HepG2 (cell line): ENCODE measurements around the gene ESYT3. TPM values are rescaled to one million over a fixed set of nuclear protein-coding genes. Genes with fewer than 3 reads are reported as not detected.

Source experiments
- ATAC-seq: fragments of 200-7000 bp; cut with Tn5 transposase; 3 replicates; pipeline ENCODE4 v1.9.1; 2020; ENCODE audit warnings: mild to moderate bottlenecking, moderate library complexity
- BruUV-seq: library from RNA; stranded (reverse); fragments of 400-500 nt; replicated peaks from 2 replicates; lab custom pipeline; 2021; lab: Mats Ljungman, UMichigan
- CTCF ChIA-PET: fragments of 300-600 bp; formaldehyde crosslinking; extraction: SDS; loops from one replicate; lab custom pipeline; 2021; ENCODE audit warnings: low total read pairs, inconsistent platforms, low intra/inter-chr PET ratio; lab: Yijun Ruan, JAX
- POLR2A ChIA-PET: fragments of 350-600 bp; sonication (Branson Sonifier 250); formaldehyde crosslinking; loops from one replicate; lab custom pipeline; 2020; ENCODE audit warnings: antibody characterized with exemption, inconsistent platforms; lab: Yijun Ruan, JAX
- DNase-seq: peaks from one replicate; pipeline ENCODE4 v3.0.0-alpha.2; 2015; ENCODE audit warnings: low spot score
- FAIRE-seq: peaks from 3 replicates; lab custom pipeline; 2011; peaks lifted over from hg19 to GRCh38; lab: Jason Lieb, UNC
- H2AFZ ChIP-seq: one replicate; pipeline ENCODE4 v1.6.1; 2011; ENCODE audit warnings: low read length, inconsistent platforms
- H3K27ac ChIP-seq: fragments of 300-600 bp; 3 replicates; pipeline ENCODE4 v1.8.0; 2011; ENCODE audit warnings: mixed run types, mild to moderate bottlenecking, mixed read lengths, low read length, inconsistent platforms; ENCODE audit not compliant: insufficient read depth; ENCODE audit errors: extremely low read length
- H3K27me3 ChIP-seq, 2 experiments: fragments of 200-600 bp in 1 of 2; 2 replicates in 1 of 2; 3 replicates in 1 of 2; pipeline versions ENCODE4 v1.6.0 to v1.8.0; 2011; ENCODE audit warnings: low read length in 2 of 2, mild to moderate bottlenecking in 2 of 2, moderate library complexity in 2 of 2, inconsistent platforms in 1 of 2; ENCODE audit not compliant: insufficient read depth in 2 of 2, control insufficient read depth in 1 of 2
- H3K36me3 ChIP-seq, 2 experiments: fragments of 200-600 bp in 1 of 2; replicated peaks in 1 of 2; 2 replicates in 1 of 2; 3 replicates in 1 of 2; pipeline versions ENCODE4 v1.5.1 to v1.8.0; 2011; ENCODE audit warnings: low read length in 2 of 2, inconsistent platforms in 1 of 2; ENCODE audit not compliant: insufficient read depth in 2 of 2, control insufficient read depth in 1 of 2
- H3K4me1 ChIP-seq: 2 replicates; pipeline ENCODE4 v1.5.1; 2012; ENCODE audit warnings: low read length, inconsistent platforms; ENCODE audit not compliant: insufficient read depth
- H3K4me2 ChIP-seq: 2 replicates; pipeline ENCODE4 v1.6.0; 2011; ENCODE audit warnings: low read depth, low read length, inconsistent platforms
- H3K4me3 ChIP-seq, 3 experiments: fragments of 200-600 bp in 1 of 3; sonication (generic), shearing (Covaris generic) in 1 of 3; replicated peaks in 1 of 3; 2 replicates each; pipeline ENCODE4 v1.5.1; 2011 to 2016; ENCODE audit warnings: low read length in 3 of 3, inconsistent platforms in 2 of 3, low read depth in 2 of 3, mild to moderate bottlenecking in 2 of 3, control low read depth in 1 of 3, mixed read lengths in 1 of 3; ENCODE audit not compliant: insufficient read depth in 1 of 3
- H3K79me2 ChIP-seq: one replicate; pipeline ENCODE4 v1.6.1; 2011; ENCODE audit warnings: low read length, inconsistent platforms; ENCODE audit not compliant: insufficient read depth
- H3K9ac ChIP-seq: 2 replicates; pipeline ENCODE4 v1.6.0; 2011; ENCODE audit warnings: mild to moderate bottlenecking, low read depth, low read length, inconsistent platforms; ENCODE audit not compliant: insufficient read depth
- H3K9me3 ChIP-seq: 2 replicates; pipeline ENCODE4 v1.5.1; 2012; ENCODE audit warnings: mild to moderate bottlenecking, low read length
- H4K20me1 ChIP-seq: 2 replicates; pipeline ENCODE4 v1.6.0; 2011; ENCODE audit warnings: inconsistent platforms, mild to moderate bottlenecking, low read length, moderate library complexity; ENCODE audit not compliant: insufficient read depth
- CEBPZ ChIP-seq: IDR thresholded peaks from 2 replicates; pipeline ENCODE4 v1.6.1; 2012; ENCODE audit warnings: low read length, improper control_type of control experiment
- JDP2 ChIP-seq: sonication (generic); formaldehyde crosslinking; IDR thresholded peaks from 2 replicates; pipeline ENCODE4 v1.8.1; 2022; ENCODE audit warnings: missing genetic modification reagents, borderline replicate concordance
- NR3C1 ChIP-seq: sonication (generic); formaldehyde crosslinking; IDR thresholded peaks from 2 replicates; pipeline ENCODE4 v1.4.0; 2020; ENCODE audit warnings: missing genetic modification reagents
- TBX2 ChIP-seq: sonication (generic); formaldehyde crosslinking; IDR thresholded peaks from 2 replicates; pipeline ENCODE4 v1.5.0; 2020; ENCODE audit warnings: missing genetic modification reagents, mild to moderate bottlenecking, borderline replicate concordance
- THAP11 ChIP-seq: IDR thresholded peaks from 2 replicates; pipeline ENCODE4 v1.6.1; 2016; ENCODE audit warnings: missing biosample characterization, missing genetic modification reagents
- ZNF512 ChIP-seq: sonication (generic); formaldehyde crosslinking; IDR thresholded peaks from 2 replicates; pipeline ENCODE4 v1.4.0; 2020; ENCODE audit warnings: mild to moderate bottlenecking, missing genetic modification reagents
- WGBS: methylation state at CpG from one replicate; pipeline ENCODE4 v1.1.6; 2017; ENCODE audit warnings: low lambda C conversion rate; 5-methylcytosine and 5-hydroxymethylcytosine counted together
- in situ Hi-C: cut with HindIII; loops from 2 replicates; pipeline ENCODE4 v1.10.0; 2017; ENCODE audit warnings: low pct_unique_long_range_greater_than_20kb; ENCODE audit not compliant: extremely low pct_ligation_motif_present
- intact Hi-C: fragments of 100-400 bp; cut with micrococcal nuclease; formaldehyde crosslinking; loops from one replicate; pipeline ENCODE4 v1.10.0; 2022; ENCODE audit not compliant: unreplicated experiment
- polyA plus RNA-seq, 8 experiments: library from polyadenylated mRNA; depleted of rRNA in 3 of 8; stranded (reverse) in 7 of 8; unstranded in 1 of 8; fragments of >200 nt; fragmentation: Illumina TruSeq in 4 of 8; extraction: Trizol in 4 of 8; gene quantifications; 2 replicates each; pipeline versions ENCODE4 v1.2.1 to v1.2.3, GENCODE V29; 2011 to 2016; ENCODE audit warnings: low read depth in 4 of 8, missing spikeins in 1 of 8, mixed read lengths in 1 of 8; ENCODE audit not compliant: insufficient read depth in 1 of 8
- total RNA-seq, 5 experiments: library from RNA; depleted of rRNA; stranded (reverse); fragments of >200 nt; fragmentation: Illumina TruSeq; extraction: Trizol; gene quantifications; 2 replicates each; pipeline ENCODE4 v1.2.3, GENCODE V29; 2016; ENCODE audit warnings: low read depth in 1 of 5

ESYT3 gene
- total and polyA plus RNA-seq, 2 of the 13 experiments (the other 11 are each of a cell fraction or from before 2014, with no cell fraction given) = 1.5 to 4.1 TPM

- no peak for FAIRE-seq
- Histone ChIP-seq H3K79me2 (no peaks in the 10 kb centered on the region), H3K4me1 (peaks cover 24% of the 10 kb centered on the region), H2AFZ (no peak overlapping the region), H3K27me3 (no peaks in the 10 kb centered on the region), H4K20me1 (no peaks in the 10 kb centered on the region), H3K9ac (no peak overlapping the region), H3K36me3 (no peaks in the 10 kb centered on the region), H3K27ac (no peak overlapping the region), H3K9me3 (no peaks in the 10 kb centered on the region), H3K4me2 (no peak overlapping the region), H3K4me3 (no peak overlapping the region)
- POLR2A ChIA-PET = no interaction called here
- BruUV-seq = no TSS peak
- no peak for TF ChIP-seq CEBPZ
- no peak for TF ChIP-seq ZNF512
- TF ChIP-seq NR3C1 = no peak
- no peak for TF ChIP-seq JDP2 (CRISPR knock-in tag)
- no peak for TF ChIP-seq THAP11 (CRISPR knock-in tag)
- TF ChIP-seq TBX2 (CRISPR knock-in tag) = no peak
- in situ Hi-C loops (no loop called here), intact Hi-C loops (no loop called here)
- DNase-seq = no peak
- CTCF ChIA-PET = no interaction called here
- no peak for ATAC-seq
- 86% methylated on average over 1 of the region's 2 CpGs for WGBS
Observed at GRCh38 chr3:138441256-138441655, 6.8 kb downstream of the ESYT3 start.
